ENCODE measurements around the gene COA7. TPM values are rescaled to one million over a fixed set of nuclear protein-coding genes. Genes with fewer than 3 reads are reported as not detected.

The COA7 gene
- total RNA-seq, 4 donors from 2014 or later: 5.7 to 14.8 (median 12.7) TPM

DNA sequence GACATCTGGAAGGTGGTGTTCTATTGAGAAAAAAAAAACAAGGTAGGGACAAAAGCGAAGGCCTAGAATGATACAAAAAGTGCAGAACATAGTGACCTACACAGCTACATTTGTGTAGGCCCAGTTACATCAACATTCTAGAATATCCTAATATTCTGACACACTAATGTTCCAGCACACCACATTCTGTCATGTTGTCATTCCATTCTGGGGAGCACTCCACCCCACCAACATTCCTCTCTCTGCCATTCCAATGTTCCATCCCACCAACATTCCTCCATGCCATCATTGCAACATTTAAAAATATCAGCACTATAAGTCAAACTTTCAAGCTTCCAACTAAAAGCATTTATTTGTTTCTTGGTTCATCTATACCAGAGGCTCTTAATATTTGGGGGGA lies 28.5 kb downstream of the COA7 start:
- Histone ChIP-seq H3K27ac (no peak overlapping the region), H3K36me3 (no peaks in the 10 kb centered on the region), H3K4me1 (no peaks in the 10 kb centered on the region), H3K27me3 (no peaks in the 10 kb centered on the region), H3K4me3 (no peak overlapping the region), H3K9me3 (no peaks in the 10 kb centered on the region)
- TF ChIP-seq POLR2A (IDR thresholded peaks at IDR 0.05) (no peak), EP300 (IDR thresholded peaks at IDR 0.05) (no peak), POLR2AphosphoS5 (IDR thresholded peaks at IDR 0.05) (no peak)
- TF ChIP-seq, protein P1, sequence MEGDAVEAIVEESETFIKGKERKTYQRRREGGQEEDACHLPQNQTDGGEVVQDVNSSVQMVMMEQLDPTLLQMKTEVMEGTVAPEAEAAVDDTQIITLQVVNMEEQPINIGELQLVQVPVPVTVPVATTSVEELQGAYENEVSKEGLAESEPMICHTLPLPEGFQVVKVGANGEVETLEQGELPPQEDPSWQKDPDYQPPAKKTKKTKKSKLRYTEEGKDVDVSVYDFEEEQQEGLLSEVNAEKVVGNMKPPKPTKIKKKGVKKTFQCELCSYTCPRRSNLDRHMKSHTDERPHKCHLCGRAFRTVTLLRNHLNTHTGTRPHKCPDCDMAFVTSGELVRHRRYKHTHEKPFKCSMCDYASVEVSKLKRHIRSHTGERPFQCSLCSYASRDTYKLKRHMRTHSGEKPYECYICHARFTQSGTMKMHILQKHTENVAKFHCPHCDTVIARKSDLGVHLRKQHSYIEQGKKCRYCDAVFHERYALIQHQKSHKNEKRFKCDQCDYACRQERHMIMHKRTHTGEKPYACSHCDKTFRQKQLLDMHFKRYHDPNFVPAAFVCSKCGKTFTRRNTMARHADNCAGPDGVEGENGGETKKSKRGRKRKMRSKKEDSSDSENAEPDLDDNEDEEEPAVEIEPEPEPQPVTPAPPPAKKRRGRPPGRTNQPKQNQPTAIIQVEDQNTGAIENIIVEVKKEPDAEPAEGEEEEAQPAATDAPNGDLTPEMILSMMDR (IDR thresholded peaks at IDR 0.05): no peak
- DNase-seq (ENCODE audit: low spot score in 2 of 2): no peak
- WGBS: 96% methylated on average over 1 of the region's 1 CpG

DNA sequence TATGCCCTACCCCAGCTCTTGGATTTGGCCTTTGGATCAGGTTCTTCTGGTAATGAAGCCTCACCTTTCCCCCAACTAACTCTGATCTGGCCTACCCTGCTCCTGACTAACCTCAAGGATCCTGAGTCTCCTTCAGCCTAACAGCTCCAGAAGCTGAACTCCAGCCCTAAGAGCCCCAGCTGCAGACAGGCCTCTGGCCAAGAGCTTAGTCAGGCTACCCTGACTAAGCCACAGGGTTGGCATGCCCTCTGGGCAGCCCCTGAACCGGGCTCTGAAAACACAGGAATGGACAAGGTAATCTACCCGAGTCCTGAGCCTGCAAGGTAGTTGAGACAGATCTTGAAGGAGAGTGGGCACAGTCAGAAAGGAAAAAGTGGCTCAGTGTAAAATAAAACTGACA lies 29.4 kb downstream of the COA7 start:
- no peak for DNase-seq (ENCODE audit: low spot score in 2 of 2)
- TF ChIP-seq EP300 (IDR thresholded peaks at IDR 0.05): no peak
- TF ChIP-seq POLR2AphosphoS5 (IDR thresholded peaks at IDR 0.05): no peak
- TF ChIP-seq, protein P1 (IDR thresholded peaks at IDR 0.05): no peak
- no peak for TF ChIP-seq POLR2A (IDR thresholded peaks at IDR 0.05)

DNA sequence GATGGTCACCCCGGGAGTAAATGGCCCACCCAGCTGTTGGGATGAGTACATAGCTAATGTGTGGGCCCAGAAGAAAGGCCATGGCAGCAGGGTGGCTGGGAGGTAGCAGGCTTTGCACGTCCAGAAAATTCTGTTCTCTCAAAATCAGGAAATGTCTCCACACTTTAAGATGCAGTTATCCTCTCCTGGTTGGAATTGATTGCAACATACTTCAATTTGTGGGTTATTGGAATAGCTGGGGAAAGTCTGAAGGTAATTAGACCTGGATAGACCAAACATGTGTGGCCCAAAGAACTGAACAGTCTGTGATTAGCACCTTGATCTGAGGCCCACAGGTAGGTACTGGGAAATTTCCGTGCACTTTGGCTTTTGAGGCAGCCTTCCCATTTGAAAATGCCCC lies 30.2 kb downstream of the COA7 start:
- H3K27ac ChIP-seq: no peak overlapping the region
- H3K4me3 ChIP-seq: no peak overlapping the region
- TF ChIP-seq EP300 (IDR thresholded peaks at IDR 0.05): no peak
- TF ChIP-seq, protein P1 (IDR thresholded peaks at IDR 0.05): no peak
- DNase-seq (ENCODE audit: low spot score in 2 of 2): no peak
- WGBS: 87% methylated on average over 3 of the region's 3 CpGs
- H3K27me3 ChIP-seq: no peaks in the 10 kb centered on the region
- H3K9me3 ChIP-seq: no peaks in the 10 kb centered on the region
- H3K36me3 ChIP-seq: no peaks in the 10 kb centered on the region
- no peaks in the 10 kb centered on the region for H3K4me1 ChIP-seq

More for the DNA sequence above, 29.4 kb downstream of the COA7 start:
- Histone ChIP-seq H3K4me3 (no peak overlapping the region), H3K27me3 (no peaks in the 10 kb centered on the region), H3K27ac (no peak overlapping the region), H3K36me3 (no peaks in the 10 kb centered on the region), H3K9me3 (no peaks in the 10 kb centered on the region), H3K4me1 (no peaks in the 10 kb centered on the region)
- 81% methylated on average over 2 of the region's 2 CpGs for WGBS

DNA sequence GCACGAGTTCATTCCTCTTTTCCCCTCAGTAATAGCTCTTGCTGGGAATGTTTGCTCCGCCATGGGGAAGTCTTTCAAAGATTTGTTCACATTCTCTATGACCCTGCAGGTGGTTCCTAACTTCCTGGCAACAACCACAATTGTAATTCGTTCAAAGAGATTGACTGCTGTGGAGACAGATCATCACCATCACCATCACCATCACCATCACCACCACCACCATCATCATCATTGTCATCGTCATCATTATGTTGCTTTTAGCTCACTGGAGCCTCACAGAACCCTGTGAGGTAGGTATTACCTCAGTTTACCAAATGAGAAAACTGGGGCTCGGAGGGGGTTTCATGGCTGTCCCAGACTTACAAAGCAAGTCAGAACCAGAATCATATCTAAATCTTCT lies 30.9 kb downstream of the COA7 start:
- no peak overlapping the region for H3K27ac ChIP-seq
- DNase-seq (ENCODE audit: low spot score in 2 of 2): no peak
- H3K27me3 ChIP-seq: no peaks in the 10 kb centered on the region
- H3K36me3 ChIP-seq: no peaks in the 10 kb centered on the region
- 90% methylated on average over 5 of the region's 5 CpGs for WGBS
- no peaks in the 10 kb centered on the region for H3K4me1 ChIP-seq
- TF ChIP-seq EP300 (IDR thresholded peaks at IDR 0.05) (no peak), POLR2A (IDR thresholded peaks at IDR 0.05) (no peak), POLR2AphosphoS5 (IDR thresholded peaks at IDR 0.05) (no peak)
- TF ChIP-seq, protein P1 (IDR thresholded peaks at IDR 0.05): no peak
- H3K4me3 ChIP-seq: no peak overlapping the region
- H3K9me3 ChIP-seq: no peaks in the 10 kb centered on the region

DNA sequence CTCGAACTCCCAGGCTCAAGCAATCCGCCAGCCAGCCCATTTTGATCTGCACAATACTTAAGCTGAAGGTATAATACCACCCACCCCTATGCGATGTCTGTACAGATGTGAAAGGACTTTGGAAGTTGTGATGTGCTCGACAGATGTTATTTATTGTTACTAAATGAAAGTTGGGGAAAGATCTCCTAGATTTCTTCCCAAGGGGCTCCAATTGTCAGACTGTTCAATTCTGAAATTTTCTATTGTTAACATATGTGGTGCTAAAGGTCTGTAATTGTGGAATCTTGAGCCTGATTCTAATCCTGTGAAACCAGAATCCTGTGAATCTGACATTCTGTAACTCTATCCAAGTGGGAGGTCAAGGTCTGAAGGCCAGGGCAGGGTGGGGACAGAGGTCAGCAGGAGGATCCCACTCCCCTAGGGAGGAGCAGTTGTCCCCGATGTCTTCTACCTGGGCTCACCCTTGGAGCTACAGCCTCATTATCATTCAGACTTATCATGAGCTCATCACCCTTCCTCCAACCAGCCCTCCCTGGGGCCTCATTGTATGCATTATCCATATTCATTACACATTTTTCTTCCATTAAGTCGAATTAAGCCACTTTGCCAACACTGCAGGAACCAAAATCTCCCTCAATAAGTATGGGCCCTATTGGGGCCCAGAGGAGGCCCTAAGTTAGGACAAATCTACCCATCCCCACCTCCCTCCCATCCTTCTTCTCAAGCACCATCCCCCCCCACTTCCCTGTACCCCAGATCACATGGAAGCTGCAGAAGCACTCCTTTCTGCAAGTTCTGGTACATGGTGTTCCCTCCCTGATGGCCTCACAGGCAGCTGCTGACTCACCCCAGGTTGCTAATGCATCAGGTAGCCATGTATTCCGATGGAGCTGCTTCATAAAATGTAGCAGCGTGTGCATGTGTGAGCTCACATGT lies 32.9 kb downstream of the COA7 start:
- DNase-seq (ENCODE audit: low spot score in 2 of 2): no peak
- H3K27ac ChIP-seq: no peak overlapping the region
- 69% methylated on average over 8 of the region's 8 CpGs for WGBS
- H3K9me3 ChIP-seq: no peaks in the 10 kb centered on the region
- no peaks in the 10 kb centered on the region for H3K27me3 ChIP-seq
- H3K4me3 ChIP-seq: no peak overlapping the region
- H3K36me3 ChIP-seq: no peaks in the 10 kb centered on the region
- no peaks in the 10 kb centered on the region for H3K4me1 ChIP-seq
- no peak for TF ChIP-seq EP300 (IDR thresholded peaks at IDR 0.05)
- no peak for TF ChIP-seq POLR2A (IDR thresholded peaks at IDR 0.05)
- TF ChIP-seq, protein P1 (IDR thresholded peaks at IDR 0.05): no peak
- no peak for TF ChIP-seq POLR2AphosphoS5 (IDR thresholded peaks at IDR 0.05)

All from suprapubic skin (tissue), 4 donors.